PC-3 (cell line): ENCODE data around the gene PHF13.

Experiments used
- CTCF ChIP-seq: fragments of 300-600 bp; sonication (generic); conservative IDR thresholded peaks from 2 replicates; pipeline ENCODE4 v1.5.1; 2017; ENCODE audit warnings: antibody characterized with exemption, low read depth, mild to moderate bottlenecking, low read length
- EZH2 ChIP-seq: fragments of 300-600 bp; sonication (generic); IDR thresholded peaks from one replicate; pipeline ENCODE4 v1.6.1; 2017; ENCODE audit warnings: antibody characterized with exemption, mild to moderate bottlenecking, low read length; ENCODE audit not compliant: unreplicated experiment
- EZH2phosphoT487 ChIP-seq: fragments of 300-600 bp; sonication (generic); IDR thresholded peaks from 2 replicates; pipeline ENCODE4 v1.6.1; 2018; ENCODE audit warnings: mild to moderate bottlenecking, antibody characterized with exemption, low read length, borderline replicate concordance

GRCh38 chr1:6588893-6589520, 24.5 kb upstream of the PHF13 start:
- no peak for TF ChIP-seq CTCF
- no peak for TF ChIP-seq EZH2
- no peak for TF ChIP-seq EZH2phosphoT487
